ENCODE measurements around the gene CX3CL1.
A peak's percentile ranks its signal among the peaks of the same experiment; 100 is the strongest.

Gene CX3CL1

GRCh38 chr16:57355898-57356414 is 16.3 kb upstream of the CX3CL1 start:
- no peak for DNase-seq (ENCODE audit: low spot score)
- in situ Hi-C loops (cut with MboI; ENCODE audit: low sequenced_read_pairs, unreplicated experiment): no loop called here
- TF ChIP-seq, protein P1, sequence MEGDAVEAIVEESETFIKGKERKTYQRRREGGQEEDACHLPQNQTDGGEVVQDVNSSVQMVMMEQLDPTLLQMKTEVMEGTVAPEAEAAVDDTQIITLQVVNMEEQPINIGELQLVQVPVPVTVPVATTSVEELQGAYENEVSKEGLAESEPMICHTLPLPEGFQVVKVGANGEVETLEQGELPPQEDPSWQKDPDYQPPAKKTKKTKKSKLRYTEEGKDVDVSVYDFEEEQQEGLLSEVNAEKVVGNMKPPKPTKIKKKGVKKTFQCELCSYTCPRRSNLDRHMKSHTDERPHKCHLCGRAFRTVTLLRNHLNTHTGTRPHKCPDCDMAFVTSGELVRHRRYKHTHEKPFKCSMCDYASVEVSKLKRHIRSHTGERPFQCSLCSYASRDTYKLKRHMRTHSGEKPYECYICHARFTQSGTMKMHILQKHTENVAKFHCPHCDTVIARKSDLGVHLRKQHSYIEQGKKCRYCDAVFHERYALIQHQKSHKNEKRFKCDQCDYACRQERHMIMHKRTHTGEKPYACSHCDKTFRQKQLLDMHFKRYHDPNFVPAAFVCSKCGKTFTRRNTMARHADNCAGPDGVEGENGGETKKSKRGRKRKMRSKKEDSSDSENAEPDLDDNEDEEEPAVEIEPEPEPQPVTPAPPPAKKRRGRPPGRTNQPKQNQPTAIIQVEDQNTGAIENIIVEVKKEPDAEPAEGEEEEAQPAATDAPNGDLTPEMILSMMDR (IDR thresholded peaks at IDR 0.05; ENCODE audit: borderline replicate concordance, control extremely low read depth, extremely low read depth, insufficient read depth, missing control alignments): no peak

DNA sequence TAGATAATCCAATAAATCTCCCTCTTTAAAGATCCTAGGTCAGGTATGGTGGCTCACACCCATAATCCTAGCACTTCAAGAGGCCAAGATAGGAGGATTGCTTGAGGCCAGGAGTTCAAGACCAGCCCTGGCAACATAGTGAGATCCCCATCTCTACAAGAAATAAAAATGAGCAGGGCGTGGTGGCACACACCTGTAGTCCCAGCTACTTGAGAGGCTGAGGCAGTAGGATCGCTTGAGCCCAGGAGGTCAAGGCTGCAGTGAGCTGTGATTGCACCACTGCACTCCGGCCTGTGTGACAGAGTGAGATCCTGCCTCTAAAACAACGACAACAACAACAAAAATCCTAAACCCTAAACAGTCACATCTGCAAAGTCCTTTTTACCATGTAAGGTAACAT is 15.7 kb upstream of the CX3CL1 start:
- TF ChIP-seq, protein P1 (IDR thresholded peaks at IDR 0.05; ENCODE audit: borderline replicate concordance, control extremely low read depth, extremely low read depth, insufficient read depth, missing control alignments): no peak
- in situ Hi-C loops (cut with MboI; ENCODE audit: low sequenced_read_pairs, unreplicated experiment): no loop called here
- no peak for DNase-seq (ENCODE audit: low spot score)

DNA sequence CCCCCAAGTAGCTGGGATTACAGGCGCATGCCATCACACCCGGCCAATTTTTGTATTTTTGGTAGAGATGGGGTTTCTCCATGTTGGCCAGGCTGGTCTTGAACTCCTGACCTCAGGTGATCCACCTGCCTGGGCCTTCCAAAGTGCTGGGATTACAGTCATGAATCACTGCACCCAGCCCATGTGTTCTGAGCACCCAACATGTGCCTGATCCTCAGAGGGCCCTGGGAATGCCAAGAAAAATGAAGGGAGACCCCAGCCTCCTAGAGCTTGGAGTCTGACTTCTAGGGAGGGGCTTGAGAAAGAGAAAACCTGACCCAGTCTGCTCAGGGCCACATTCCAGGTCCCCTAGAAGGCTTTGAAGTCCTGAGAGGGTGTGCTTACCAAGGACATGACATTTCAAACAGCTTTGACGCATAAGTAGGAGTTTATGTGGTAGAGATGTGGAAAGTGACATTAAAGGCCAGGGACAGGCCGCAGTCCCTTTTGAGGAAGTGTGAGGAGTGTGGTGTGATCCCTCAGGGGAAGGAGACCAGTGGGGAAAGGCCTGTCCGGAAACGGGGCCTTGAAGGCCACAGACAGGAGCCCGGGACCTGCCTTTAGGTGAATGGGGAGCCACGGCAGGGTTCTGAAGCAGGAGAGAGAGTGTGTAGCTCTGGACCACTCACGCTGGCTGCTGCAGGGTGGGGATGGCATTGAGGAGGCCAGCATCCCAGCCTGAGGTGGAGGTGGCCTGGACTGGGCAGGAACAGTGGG is 14.8 kb upstream of the CX3CL1 start:
- TF ChIP-seq, protein P1 (IDR thresholded peaks at IDR 0.05; ENCODE audit: borderline replicate concordance, control extremely low read depth, extremely low read depth, insufficient read depth, missing control alignments): no peak
- in situ Hi-C loops (cut with MboI; ENCODE audit: low sequenced_read_pairs, unreplicated experiment): no loop called here
- DNase-seq (ENCODE audit: low spot score): peak; percentile 62

- TF ChIP-seq, protein P1 (IDR thresholded peaks at IDR 0.05; ENCODE audit: borderline replicate concordance, control extremely low read depth, extremely low read depth, insufficient read depth, missing control alignments): no peak
- no peak for DNase-seq (ENCODE audit: low spot score)
- in situ Hi-C loops (cut with MboI; ENCODE audit: low sequenced_read_pairs, unreplicated experiment): no loop called here
These were observed 14.2 kb upstream of the CX3CL1 start for GRCh38 chr16:57358086-57358420.

DNA sequence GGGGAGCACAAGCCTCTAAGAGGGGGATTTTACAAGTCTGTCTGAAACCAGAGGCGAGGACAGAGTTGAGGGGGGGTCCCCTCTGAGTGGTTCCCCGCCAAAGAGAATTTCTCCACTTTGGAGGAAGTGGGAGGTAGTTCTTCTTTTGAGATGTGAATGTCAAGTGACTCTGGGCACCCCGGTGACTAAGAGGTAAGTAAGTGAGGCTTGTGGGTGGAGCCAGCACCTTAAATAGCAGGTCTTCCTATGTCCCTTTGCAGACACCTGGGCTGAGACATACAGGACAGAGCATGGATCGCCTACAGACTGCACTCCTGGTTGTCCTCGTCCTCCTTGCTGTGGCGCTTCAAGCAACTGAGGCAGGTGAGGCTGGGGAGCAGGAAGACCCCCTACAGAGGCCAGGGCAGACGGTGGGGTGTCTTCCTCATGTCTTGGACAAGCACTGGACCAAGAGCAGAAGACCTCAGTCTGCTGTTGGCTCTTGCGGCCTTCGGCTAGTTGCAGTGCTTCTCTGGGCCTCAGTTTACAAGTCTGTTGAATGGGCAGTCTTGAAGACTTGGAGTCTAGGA is 13.7 kb upstream of the CX3CL1 start, which contains the start of gene CCL22:
Gene CCL22 (plus strand): TSS at position 257 of the 569 bp plus-strand sequence. CDS start 34 bp downstream, at position 291.
- DNase-seq (ENCODE audit: low spot score): peak; percentile 81
- TF ChIP-seq, protein P1 (IDR thresholded peaks at IDR 0.05; ENCODE audit: borderline replicate concordance, control extremely low read depth, extremely low read depth, insufficient read depth, missing control alignments): no peak

DNA sequence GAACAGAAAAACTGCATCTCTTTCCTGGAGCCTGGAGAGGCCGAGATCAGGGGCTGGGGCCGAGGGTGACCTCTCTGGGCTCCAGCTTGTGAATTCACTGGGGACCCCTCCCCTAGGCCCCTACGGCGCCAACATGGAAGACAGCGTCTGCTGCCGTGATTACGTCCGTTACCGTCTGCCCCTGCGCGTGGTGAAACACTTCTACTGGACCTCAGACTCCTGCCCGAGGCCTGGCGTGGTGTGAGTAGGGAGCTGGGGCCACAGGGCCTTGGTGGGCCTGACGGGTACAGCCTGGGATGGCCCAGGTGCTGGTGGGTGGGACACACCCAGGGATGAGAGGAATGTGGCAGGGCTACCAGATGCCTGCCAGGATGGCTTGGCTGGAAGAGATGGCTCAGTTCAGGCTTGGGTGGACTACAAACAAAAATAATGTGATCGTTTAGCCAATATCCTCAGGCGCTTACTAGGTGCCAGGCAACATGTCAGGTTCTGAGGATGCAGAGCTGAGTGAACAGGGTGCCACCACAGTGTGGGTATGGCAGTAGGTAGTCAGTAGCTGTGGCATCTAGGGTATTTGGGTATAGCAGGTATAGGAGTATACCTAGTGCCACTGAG is 11.9 kb upstream of the CX3CL1 start:
- in situ Hi-C loops (cut with MboI; ENCODE audit: low sequenced_read_pairs, unreplicated experiment): no loop called here
- no peak for DNase-seq (ENCODE audit: low spot score)
- TF ChIP-seq, protein P1 (IDR thresholded peaks at IDR 0.05; ENCODE audit: borderline replicate concordance, control extremely low read depth, extremely low read depth, insufficient read depth, missing control alignments): no peak

More for the DNA sequence above, 13.7 kb upstream of the CX3CL1 start, which contains the start of gene CCL22:
- in situ Hi-C loops (cut with MboI; ENCODE audit: low sequenced_read_pairs, unreplicated experiment): no loop called here

All from GM13976 (cell line).